Activated CD4-positive, CD25-positive, alpha-beta regulatory T cell treated with anti-CD3 and anti-CD28 coated beads, Interleukin-2, amount 50 U/mL, for 72 hours (primary cell): ENCODE data around the gene TMEM129.

Experiments used
- DNase-seq: peaks from one replicate; pipeline ENCODE4 v3.0.0; 2021

The TMEM129 gene

GRCh38 chr4:1757836-1758235 is 36.7 kb upstream of the TMEM129 start:
- DNase-seq: no peak

GRCh38 chr4:1756893-1757779 is 36.0 kb upstream of the TMEM129 start:
- DNase-seq: no peak

- DNase-seq: no peak
Observed at GRCh38 chr4:1756079-1756478, 35.0 kb upstream of the TMEM129 start.

GRCh38 chr4:1755297-1755696 is 34.2 kb upstream of the TMEM129 start:
- no peak for DNase-seq

- no peak for DNase-seq
Observed at GRCh38 chr4:1754336-1754735, 33.2 kb upstream of the TMEM129 start.

GRCh38 chr4:1753697-1754311 is 32.7 kb upstream of the TMEM129 start:
- no peak for DNase-seq

GRCh38 chr4:1753294-1753696 is 32.2 kb upstream of the TMEM129 start:
- DNase-seq: no peak

- peak; percentile 51 for DNase-seq
Observed at GRCh38 chr4:1752284-1753041, 31.3 kb upstream of the TMEM129 start.

- no peak for DNase-seq
Observed at GRCh38 chr4:1751919-1752283, 30.8 kb upstream of the TMEM129 start.

GRCh38 chr4:1751155-1751918 is 30.2 kb upstream of the TMEM129 start:
- DNase-seq: no peak

GRCh38 chr4:1750381-1751154 is 29.4 kb upstream of the TMEM129 start:
- DNase-seq: no peak

- DNase-seq: no peak
Observed at GRCh38 chr4:1749826-1750225, 28.7 kb upstream of the TMEM129 start.

- DNase-seq: no peak
Observed at GRCh38 chr4:1749370-1749769, 28.2 kb upstream of the TMEM129 start.

- DNase-seq: peak; percentile 86
Observed at GRCh38 chr4:1748465-1748995, 27.4 kb upstream of the TMEM129 start.

GRCh38 chr4:1747603-1747967 is 26.5 kb upstream of the TMEM129 start:
- no peak for DNase-seq

- no peak for DNase-seq
Observed at GRCh38 chr4:1746919-1747602, 25.9 kb upstream of the TMEM129 start.

- peak; percentile 82 for DNase-seq
Observed at GRCh38 chr4:1746265-1746691, 25.2 kb upstream of the TMEM129 start.

- no peak for DNase-seq
Observed at GRCh38 chr4:1745697-1746096, 24.6 kb upstream of the TMEM129 start.

GRCh38 chr4:1745165-1745564 is 24.0 kb upstream of the TMEM129 start:
- no peak for DNase-seq

GRCh38 chr4:1744552-1744951 is 23.4 kb upstream of the TMEM129 start:
- no peak for DNase-seq

- no peak for DNase-seq
Observed at GRCh38 chr4:1743975-1744374, 22.9 kb upstream of the TMEM129 start.
